ENCODE data around the gene GMDS. TPM values are rescaled to one million over a fixed set of nuclear protein-coding genes. Genes with fewer than 3 reads are reported as not detected.
A peak's percentile ranks its signal among the peaks of the same experiment; 100 is the strongest.

Gene GMDS
- total and polyA plus RNA-seq, 2 of the 4 experiments (the other 2 are of a cell fraction): 7.3 to 21.9 TPM

DNA sequence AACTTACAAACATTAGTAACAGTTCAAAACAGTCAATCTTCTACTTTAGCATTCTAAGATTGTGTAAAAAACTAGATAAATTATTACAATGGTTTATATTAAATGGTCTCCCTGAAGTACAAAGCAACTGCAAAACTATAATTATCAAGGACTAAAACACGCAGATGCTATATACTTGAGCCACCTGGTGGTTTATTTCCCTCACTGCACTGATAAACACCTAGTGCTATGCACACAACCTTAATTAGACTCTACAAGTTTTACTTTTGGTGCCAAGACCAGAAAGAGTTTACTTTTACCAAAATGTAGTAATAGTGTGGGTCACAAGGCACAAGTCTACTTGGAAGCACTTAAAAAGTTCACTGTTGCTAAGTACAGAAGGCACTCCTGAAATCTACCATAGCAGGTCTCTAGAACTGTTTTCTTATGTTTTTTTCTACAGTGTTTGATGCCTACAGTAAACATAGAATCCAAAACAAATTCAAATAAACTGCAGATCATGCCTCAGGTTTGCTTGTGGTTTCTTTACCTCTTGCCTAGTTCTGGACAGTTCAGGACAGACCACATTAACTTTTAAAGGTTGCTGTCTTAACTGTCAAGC is 49.2 kb downstream of the GMDS start:
- Histone ChIP-seq H3K9ac (ENCODE audit: low read depth, low read length) (no peak overlapping the region), H2AK9ac (replicated peaks; ENCODE audit: low read depth, low read length, poor library complexity) (no peak overlapping the region), H2BK20ac (ENCODE audit: low read depth, low read length) (no peak overlapping the region), H3K4me1 (ENCODE audit: control insufficient read depth, insufficient read depth, low read length) (peaks cover 8% of the 10 kb centered on the region; the same call in 1 of the 2 replicates), H4K91ac (ENCODE audit: insufficient read depth, low read depth, low read length) (no peak overlapping the region), H3K36me3 (ENCODE audit: control insufficient read depth, insufficient read depth, low read length) (no peaks in the 10 kb centered on the region), H2BK120ac (ENCODE audit: low read depth, low read length) (no peak overlapping the region), H3K9me1 (ENCODE audit: insufficient read depth, low read length) (peaks cover 8% of the 10 kb centered on the region; the same call in 1 of the 2 replicates), H3K14ac (replicated peaks; ENCODE audit: low read depth, low read length) (no peak overlapping the region), H4K20me1 (ENCODE audit: insufficient read depth, low read length) (no peaks in the 10 kb centered on the region), H3K18ac (ENCODE audit: low read depth, low read length) (no peak overlapping the region), H3K27me3 (ENCODE audit: control insufficient read depth, insufficient read depth, low read length) (no peaks in the 10 kb centered on the region), H2BK15ac (ENCODE audit: low read depth, low read length) (no peak overlapping the region), H2AFZ (replicated peaks; ENCODE audit: low read length, poor library complexity) (no peak overlapping the region), H2AK5ac (ENCODE audit: low read depth, low read length) (no peak overlapping the region), H3K23ac (ENCODE audit: low read depth, low read length) (no peak overlapping the region), H3K4ac (ENCODE audit: low read depth, low read length) (no peak overlapping the region), H3K56ac (ENCODE audit: extremely low read depth, insufficient read depth, low read length) (no peak overlapping the region), H4K5ac (ENCODE audit: low read depth, low read length) (no peak overlapping the region), H4K8ac (ENCODE audit: low read depth in 2 of 2, low read length in 2 of 2) (no peak overlapping the region), H3K79me1 (ENCODE audit: low read depth in 1 of 2, low read length in 2 of 2) (peaks cover 0 to 11% of the 10 kb centered on the region in 2 experiments; a peak in 2 of 4 replicates), H3K4me3 (ENCODE audit: insufficient read depth, low read depth, low read length) (no peak overlapping the region), H3K4me2 (ENCODE audit: low read depth, low read length) (no peak overlapping the region), H3K9me3 (ENCODE audit: control insufficient read depth, insufficient read depth, low read length) (no peaks in the 10 kb centered on the region), H2BK5ac (ENCODE audit: low read depth, low read length, poor library complexity, severe bottlenecking) (no peak overlapping the region), H3K27ac (ENCODE audit: insufficient read depth, low read length) (no peak overlapping the region)
- in situ Hi-C loops (cut with MboI; ENCODE audit: low sequenced_read_pairs) (no loop called here), intact Hi-C loops (cut with micrococcal nuclease) (loop anchor here (1.0 to 2.0 kb wide), 5 partner anchors 92 to 599 kb away; no protein-coding TSS in a partner anchor), dilution Hi-C loops (cut with HindIII; ENCODE audit: low sequenced_read_pairs, unreplicated experiment) (no loop called here)
- peak; percentile 84 for ATAC-seq (ENCODE audit: low read depth)
- TF ChIP-seq RAD21 (IDR thresholded peaks at IDR 0.05; ENCODE audit: low read length) (peak; percentile 81), FOS (IDR thresholded peaks at IDR 0.05; ENCODE audit: low read depth, low read length) (no peak), RFX5 (IDR thresholded peaks at IDR 0.05; ENCODE audit: low read depth, low read length) (no peak), SMC3 (IDR thresholded peaks at IDR 0.05; ENCODE audit: low read depth, low read length) (peak; percentile 90), RCOR1 (IDR thresholded peaks at IDR 0.05; ENCODE audit: insufficient replicate concordance, low read length) (no peak), NFE2L2 (IDR thresholded peaks at IDR 0.05; ENCODE audit: low read depth, low read length) (no peak), MAFK (IDR thresholded peaks at IDR 0.05; ENCODE audit: low read depth, low read length) (no peak), CEBPB (IDR thresholded peaks at IDR 0.05; ENCODE audit: low read depth, low read length) (no peak), MAZ (IDR thresholded peaks at IDR 0.05; ENCODE audit: borderline replicate concordance, low read depth, low read length) (no peak)
- TF ChIP-seq, protein P1, sequence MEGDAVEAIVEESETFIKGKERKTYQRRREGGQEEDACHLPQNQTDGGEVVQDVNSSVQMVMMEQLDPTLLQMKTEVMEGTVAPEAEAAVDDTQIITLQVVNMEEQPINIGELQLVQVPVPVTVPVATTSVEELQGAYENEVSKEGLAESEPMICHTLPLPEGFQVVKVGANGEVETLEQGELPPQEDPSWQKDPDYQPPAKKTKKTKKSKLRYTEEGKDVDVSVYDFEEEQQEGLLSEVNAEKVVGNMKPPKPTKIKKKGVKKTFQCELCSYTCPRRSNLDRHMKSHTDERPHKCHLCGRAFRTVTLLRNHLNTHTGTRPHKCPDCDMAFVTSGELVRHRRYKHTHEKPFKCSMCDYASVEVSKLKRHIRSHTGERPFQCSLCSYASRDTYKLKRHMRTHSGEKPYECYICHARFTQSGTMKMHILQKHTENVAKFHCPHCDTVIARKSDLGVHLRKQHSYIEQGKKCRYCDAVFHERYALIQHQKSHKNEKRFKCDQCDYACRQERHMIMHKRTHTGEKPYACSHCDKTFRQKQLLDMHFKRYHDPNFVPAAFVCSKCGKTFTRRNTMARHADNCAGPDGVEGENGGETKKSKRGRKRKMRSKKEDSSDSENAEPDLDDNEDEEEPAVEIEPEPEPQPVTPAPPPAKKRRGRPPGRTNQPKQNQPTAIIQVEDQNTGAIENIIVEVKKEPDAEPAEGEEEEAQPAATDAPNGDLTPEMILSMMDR (conservative IDR thresholded peaks at IDR 0.05; ENCODE audit: low read depth, low read length): peak; percentile 72
- ChIA-PET CTCF (interaction anchor here (0.6 to 1.2 kb wide), 2 partner anchors 25 to 253 kb away, joined by 3 read pairs; no protein-coding TSS in a partner anchor), POLR2A (ENCODE audit: unreplicated experiment) (no interaction called here)
- no TSS peak for BruUV-seq (replicated peaks)
- no CpG with 5 or more reads among the region's 1 CpG for WGBS, 2 experiments (ENCODE audit: extremely low coverage in 2 of 2, insufficient read length in 1 of 2)
- DNase-seq: peak; percentile 61
